GM18861 (cell line): Measurements from ENCODE around the gene NAPSA.
"Not testable (repeated sequence)": the region's sequence is repeated elsewhere in the genome, so short reads cannot be mapped to it uniquely, and the experiment has no call there.

ENCODE experiments used
- ATAC-seq: cut with Tn5 transposase; IDR thresholded peaks from one replicate; pipeline ENCODE4 v1.9.1; 2021; ENCODE audit not compliant: unreplicated experiment

The NAPSA gene

GRCh38 chr19:50365434-50366306 is at the start of gene NAPSA:
NAPSA (minus strand) TSS chr19:50365639; CDS start chr19:50365621, 18 bp downstream.
- ATAC-seq: no peak

- ATAC-seq: no peak
These were observed 48.1 kb upstream of the NAPSA start for GRCh38 chr19:50413531-50413930.

GRCh38 chr19:50413096-50413495 is 47.7 kb upstream of the NAPSA start:
- ATAC-seq: no peak

GRCh38 chr19:50412419-50412818 is 47.0 kb upstream of the NAPSA start:
- no peak for ATAC-seq

GRCh38 chr19:50410109-50410508 is 44.7 kb upstream of the NAPSA start:
- ATAC-seq: no peak

- ATAC-seq: no peak
These were observed 43.9 kb upstream of the NAPSA start for GRCh38 chr19:50409347-50409746.

- ATAC-seq: no peak
These were observed 41.4 kb upstream of the NAPSA start for GRCh38 chr19:50406829-50407228.

- no peak for ATAC-seq
These were observed 40.8 kb upstream of the NAPSA start for GRCh38 chr19:50406156-50406820.

- ATAC-seq: no peak
These were observed 37.3 kb upstream of the NAPSA start for GRCh38 chr19:50402544-50403301.

GRCh38 chr19:50401605-50402450 is 36.4 kb upstream of the NAPSA start:
- no peak for ATAC-seq

GRCh38 chr19:50399368-50399745 is 33.9 kb upstream of the NAPSA start:
- ATAC-seq: no peak

- ATAC-seq: no peak
These were observed 33.4 kb upstream of the NAPSA start for GRCh38 chr19:50398675-50399367.

GRCh38 chr19:50394017-50394416 is 28.6 kb upstream of the NAPSA start:
- no peak for ATAC-seq

GRCh38 chr19:50393589-50393988 is 28.1 kb upstream of the NAPSA start:
- ATAC-seq: no peak

GRCh38 chr19:50392759-50393158 is 27.3 kb upstream of the NAPSA start:
- ATAC-seq: no peak

GRCh38 chr19:50390952-50391351 is 25.5 kb upstream of the NAPSA start:
- ATAC-seq: not testable (repeated sequence)

GRCh38 chr19:50390295-50390694 is 24.9 kb upstream of the NAPSA start:
- not testable (repeated sequence) for ATAC-seq

GRCh38 chr19:50387868-50388245 is 22.4 kb upstream of the NAPSA start:
- no peak for ATAC-seq

- ATAC-seq: no peak
These were observed 21.9 kb upstream of the NAPSA start for GRCh38 chr19:50387176-50387867.
